HG02973 (cell line): ENCODE results near the gene IRS2.
"Not testable (repeated sequence)": the region's sequence is repeated elsewhere in the genome, so short reads cannot be mapped to it uniquely, and the experiment has no call there.

Experiments
- ATAC-seq: cut with Tn5 transposase; IDR thresholded peaks from one replicate; pipeline ENCODE4 v1.9.1; 2021; ENCODE audit warnings: moderate library complexity; ENCODE audit not compliant: unreplicated experiment

Gene IRS2

GRCh38 chr13:109737046-109737573, 49.3 kb downstream of the IRS2 start:
- no peak for ATAC-seq

GRCh38 chr13:109735436-109735966, 50.9 kb downstream of the IRS2 start:
- no peak for ATAC-seq

DNA sequence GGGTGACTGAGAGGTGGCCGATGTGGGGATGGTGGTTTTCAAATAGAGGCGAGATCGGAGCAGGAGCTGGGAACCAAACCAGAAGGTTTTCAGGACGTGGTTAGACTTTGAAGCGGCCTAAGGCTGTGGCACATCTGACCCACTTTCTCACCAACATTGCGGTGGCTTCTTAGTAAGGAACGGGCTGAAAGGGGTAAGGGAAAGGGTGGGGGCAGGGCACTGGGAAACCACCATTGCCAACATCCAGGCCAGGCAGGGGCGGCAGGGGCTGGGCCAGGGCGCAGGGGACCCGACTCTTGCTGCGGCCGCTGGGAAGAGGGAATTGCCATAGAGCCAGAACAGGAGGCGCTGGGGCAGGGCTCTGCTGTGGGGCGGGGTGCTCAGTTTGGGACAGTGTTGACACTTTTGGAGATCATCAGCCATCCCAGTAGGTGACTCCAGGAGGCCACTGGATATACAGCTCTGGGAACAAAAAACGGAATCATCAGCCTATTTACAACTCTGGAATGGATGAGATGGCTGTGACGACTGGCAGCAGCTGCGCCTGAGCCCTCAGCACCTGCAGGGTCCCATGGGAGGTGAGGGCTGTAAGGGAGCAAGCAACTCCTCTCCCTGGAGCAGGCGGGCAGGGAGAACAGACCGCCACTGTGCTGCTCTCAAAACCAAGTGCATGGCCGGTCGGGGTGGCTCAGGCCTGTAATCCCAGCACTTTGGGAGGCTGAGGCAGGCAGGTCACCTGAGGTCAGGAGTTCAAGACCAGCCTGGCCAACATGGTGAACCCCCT, 52.2 kb downstream of the IRS2 start:
- no peak for ATAC-seq

GRCh38 chr13:109733550-109733949, 52.8 kb downstream of the IRS2 start:
- no peak for ATAC-seq

- ATAC-seq: not testable (repeated sequence)
Measured at GRCh38 chr13:109732470-109733170, 53.8 kb downstream of the IRS2 start.

GRCh38 chr13:109730812-109731335, 55.5 kb downstream of the IRS2 start:
- ATAC-seq: no peak

- no peak for ATAC-seq
Measured at GRCh38 chr13:109728791-109729731, 57.3 kb downstream of the IRS2 start.

DNA sequence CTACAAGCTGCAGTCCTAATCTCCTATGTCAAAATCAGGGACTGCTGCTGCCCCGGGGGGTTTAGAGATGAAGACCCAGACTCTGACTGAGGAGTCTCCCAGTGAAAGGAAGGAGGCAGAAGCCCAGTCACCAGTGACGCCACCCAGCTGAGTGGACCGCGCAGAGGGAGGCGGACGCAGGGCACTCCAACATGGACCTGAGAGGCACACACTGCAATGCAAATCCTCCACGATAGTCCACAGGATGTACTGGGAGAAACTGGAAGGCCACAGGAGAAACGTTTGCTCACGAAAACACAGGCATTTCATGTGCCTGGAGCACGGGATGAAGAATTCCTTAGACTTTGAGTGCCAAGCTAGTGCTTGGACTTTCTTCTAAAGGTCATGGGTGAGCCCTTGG, 58.3 kb downstream of the IRS2 start:
- no peak for ATAC-seq

DNA sequence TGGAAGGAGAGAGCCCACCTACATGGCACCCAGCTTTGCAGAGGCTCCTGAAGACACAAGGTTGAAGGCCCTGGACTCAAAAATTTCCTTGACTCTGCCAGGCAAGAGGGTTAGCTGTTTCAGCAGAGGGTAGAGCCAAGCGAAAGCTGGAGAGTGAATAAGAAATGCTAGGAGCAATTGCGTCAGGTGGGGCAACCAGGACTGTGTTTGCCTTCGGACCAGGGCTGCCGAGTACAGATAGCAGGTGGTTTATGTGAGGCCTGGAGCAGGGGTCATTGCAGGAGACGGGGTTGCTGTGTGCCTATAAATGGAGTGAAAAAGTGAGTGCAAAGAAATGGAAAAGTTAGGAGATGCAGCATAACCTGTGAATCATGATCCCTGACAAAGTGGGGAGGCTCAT, 59.1 kb downstream of the IRS2 start:
- ATAC-seq: no peak

- no peak for ATAC-seq
Measured at GRCh38 chr13:109725995-109726637, 60.3 kb downstream of the IRS2 start.

DNA sequence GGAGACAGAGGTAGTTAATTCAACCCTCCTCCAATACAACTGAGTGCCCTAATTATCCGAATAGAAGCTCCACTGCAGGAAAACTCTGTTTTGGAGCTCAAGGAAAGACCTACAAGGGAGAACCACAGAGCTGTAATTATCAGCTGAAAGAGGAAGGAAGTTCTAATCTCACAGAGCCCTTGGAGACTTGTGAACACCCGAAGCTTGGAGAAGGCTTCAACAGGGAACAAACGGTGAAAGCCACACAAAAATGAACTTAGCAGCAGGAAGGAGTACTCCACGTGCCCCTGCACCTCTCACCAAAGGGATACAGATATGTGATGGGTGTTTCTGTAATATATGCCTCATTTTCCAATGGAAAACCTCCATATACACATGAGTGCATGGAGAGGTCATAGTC, 61.1 kb downstream of the IRS2 start:
- ATAC-seq: no peak

- no peak for ATAC-seq
Measured at GRCh38 chr13:109724603-109725002, 61.8 kb downstream of the IRS2 start.

DNA sequence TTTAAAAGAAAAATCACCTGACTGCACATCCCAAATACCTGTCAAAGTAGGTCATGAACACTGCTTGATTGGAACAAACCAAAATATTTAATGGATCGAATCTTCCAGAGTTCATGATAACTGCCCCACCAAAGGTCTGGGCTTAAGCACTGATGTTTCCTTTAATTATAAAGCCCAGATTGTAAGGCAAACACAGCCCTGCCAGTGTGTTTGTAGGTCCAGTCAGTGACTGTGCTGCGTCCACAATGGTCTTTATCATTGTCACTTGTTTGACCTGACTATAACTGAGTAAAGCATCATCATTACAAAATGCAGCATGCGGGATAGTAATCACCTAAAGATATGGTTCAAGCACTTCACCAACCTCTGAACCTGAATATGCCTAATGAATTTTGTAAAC, 63.3 kb downstream of the IRS2 start:
- ATAC-seq: no peak

DNA sequence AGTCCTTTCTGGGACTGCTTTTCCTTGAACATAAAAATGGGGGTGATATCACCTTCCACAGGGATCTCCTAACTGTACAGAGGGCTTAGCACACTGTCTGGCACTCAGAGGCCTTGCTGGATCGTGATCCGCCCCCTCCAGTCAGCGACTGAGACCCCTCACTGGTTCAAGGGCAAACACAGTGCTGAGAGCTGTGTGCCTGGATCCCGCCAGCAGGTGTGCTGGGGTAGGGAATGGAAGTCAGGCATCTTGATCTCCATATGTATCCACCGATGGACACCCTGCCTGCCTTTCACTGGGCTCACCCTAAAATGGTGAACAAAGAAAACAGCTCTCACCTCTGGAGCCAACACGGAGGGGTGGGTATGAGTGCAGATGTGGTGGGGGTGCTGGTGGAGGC, 64.3 kb downstream of the IRS2 start:
- no peak for ATAC-seq

- no peak for ATAC-seq
Measured at GRCh38 chr13:109720758-109721184, 65.6 kb downstream of the IRS2 start.

DNA sequence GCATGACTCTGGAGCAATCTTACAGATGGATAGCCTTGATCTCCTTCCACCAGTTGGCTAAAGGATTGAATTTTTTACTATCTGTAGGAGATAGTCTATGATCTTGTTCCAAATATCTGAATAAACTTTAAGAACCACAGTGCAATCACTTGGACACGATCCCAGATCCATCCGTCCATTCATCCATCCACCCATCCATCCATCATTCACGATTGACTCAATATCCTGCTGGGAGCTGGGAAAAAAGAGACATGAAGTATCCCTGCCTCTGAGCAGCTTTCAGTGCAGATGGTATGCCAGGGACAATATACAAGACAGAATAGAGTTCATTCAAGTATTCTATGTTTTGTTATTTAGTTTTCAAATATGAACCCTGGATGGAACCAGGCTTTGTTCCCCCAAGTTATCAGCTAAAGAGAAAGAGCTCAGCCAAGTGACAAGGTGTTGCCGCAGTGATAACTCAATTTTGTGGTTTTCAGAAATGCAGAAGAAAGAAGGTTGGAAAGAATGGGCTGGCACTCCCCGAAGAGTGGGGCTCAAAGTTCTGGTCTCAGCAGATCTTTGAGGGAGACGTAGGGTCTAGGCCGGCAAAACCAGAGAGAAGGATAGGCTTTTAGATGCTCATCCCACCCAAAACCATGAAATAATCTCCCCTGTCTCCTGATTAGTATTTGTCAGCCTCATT, 66.3 kb downstream of the IRS2 start:
- ATAC-seq: no peak

- no peak for ATAC-seq
Measured at GRCh38 chr13:109718726-109719125, 67.7 kb downstream of the IRS2 start.

GRCh38 chr13:109717686-109718085, 68.7 kb downstream of the IRS2 start:
- ATAC-seq: no peak

GRCh38 chr13:109715902-109716301, 70.5 kb downstream of the IRS2 start:
- no peak for ATAC-seq

DNA sequence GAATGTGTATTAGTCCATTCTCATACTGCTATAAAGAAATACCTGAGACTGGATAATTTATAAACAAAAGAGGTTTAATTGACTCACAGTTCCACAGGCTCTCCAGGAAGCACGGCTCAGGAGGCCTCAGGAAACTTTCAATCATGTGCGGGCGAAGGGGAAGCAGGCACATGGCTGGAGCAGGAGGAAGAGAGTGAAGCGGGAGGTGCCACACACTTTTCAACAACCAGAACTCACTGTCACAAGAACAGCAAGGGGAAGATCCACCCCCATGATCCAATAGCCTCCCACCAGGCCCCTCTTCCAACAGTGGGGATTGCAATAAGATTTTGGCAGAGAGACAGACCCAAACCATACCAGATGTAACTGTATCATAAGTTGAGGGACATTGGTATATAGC, 72.7 kb downstream of the IRS2 start:
- ATAC-seq: no peak
